ENCODE data around the gene RIN3. TPM values are rescaled to one million over a fixed set of nuclear protein-coding genes. Genes with fewer than 3 reads are reported as not detected.

The RIN3 gene
- total and polyA plus RNA-seq, 2 experiments from 2014 or later: 1.8 to 7.0 TPM

DNA sequence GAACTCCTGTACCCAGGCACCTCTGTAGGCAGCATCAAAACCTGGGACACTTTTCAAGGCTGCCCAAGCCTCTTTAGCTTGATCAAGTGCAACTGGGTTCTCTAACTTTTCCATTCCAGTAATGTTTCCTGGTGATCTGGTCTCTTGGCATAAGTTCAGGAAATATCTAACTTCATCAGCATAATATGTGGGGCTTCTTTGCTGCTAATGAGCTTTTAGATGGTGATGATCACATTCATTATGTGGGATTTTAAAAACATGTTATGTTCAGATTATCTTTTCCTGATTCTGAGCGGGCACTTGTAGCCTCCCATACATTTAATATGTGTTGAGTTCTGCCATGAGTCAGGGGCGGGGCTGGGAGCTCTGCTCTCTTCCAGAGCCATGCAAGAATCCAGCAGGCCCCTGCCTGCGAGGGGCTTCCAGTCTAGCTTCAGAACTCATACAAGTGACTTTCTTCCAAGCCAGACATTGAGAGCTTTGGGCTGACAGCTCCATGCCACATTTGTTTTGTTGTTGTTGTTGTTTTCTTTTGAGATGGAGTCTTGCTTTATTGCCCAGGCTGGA lies 39.5 kb upstream of the RIN3 start:
- no peaks in the 10 kb centered on the region for H3K27me3 ChIP-seq (replicated peaks; ENCODE audit: insufficient read depth)
- no peaks in the 10 kb centered on the region for H3K79me2 ChIP-seq (ENCODE audit: insufficient read depth)
- no peaks in the 10 kb centered on the region for H4K20me1 ChIP-seq (ENCODE audit: insufficient read depth)
- in situ Hi-C loops (cut with MboI): no loop called here
- H3F3A ChIP-seq (ENCODE audit: insufficient read depth): peaks cover 52% of the 10 kb centered on the region
- H3K36me3 ChIP-seq (ENCODE audit: low read depth): no peaks in the 10 kb centered on the region
- peak overlapping the region; percentile 46 for H3K4me3 ChIP-seq
- H2AFZ ChIP-seq: peak overlapping the region; percentile 65
- TF ChIP-seq EZH2phosphoT487 (IDR thresholded peaks at IDR 0.05; ENCODE audit: insufficient read depth, low read depth) (no peak), EZH2 (IDR thresholded peaks at IDR 0.05; ENCODE audit: insufficient read depth, poor library complexity, severe bottlenecking) (no peak)
- peak; percentile 71 for DNase-seq
- 49 to 64% methylated on average over 3 of the region's 3 CpGs for WGBS, 2 experiments (ENCODE audit: low coverage in 1 of 2, low lambda C conversion rate in 2 of 2, missing lambda C conversion rate in 2 of 2)
- peak overlapping the region; percentile 60 for H3K9ac ChIP-seq
- H3K27ac ChIP-seq: peak overlapping the region; percentile 77
- no peaks in the 10 kb centered on the region for H3K9me3 ChIP-seq (ENCODE audit: low read depth)
- H3K4me1 ChIP-seq (ENCODE audit: insufficient read depth): peaks cover 53% of the 10 kb centered on the region
- no peaks in the 10 kb centered on the region for H3K9me2 ChIP-seq (ENCODE audit: insufficient read depth)
- peak overlapping the region; percentile 63 for H3K4me2 ChIP-seq (ENCODE audit: unreplicated experiment)

DNA sequence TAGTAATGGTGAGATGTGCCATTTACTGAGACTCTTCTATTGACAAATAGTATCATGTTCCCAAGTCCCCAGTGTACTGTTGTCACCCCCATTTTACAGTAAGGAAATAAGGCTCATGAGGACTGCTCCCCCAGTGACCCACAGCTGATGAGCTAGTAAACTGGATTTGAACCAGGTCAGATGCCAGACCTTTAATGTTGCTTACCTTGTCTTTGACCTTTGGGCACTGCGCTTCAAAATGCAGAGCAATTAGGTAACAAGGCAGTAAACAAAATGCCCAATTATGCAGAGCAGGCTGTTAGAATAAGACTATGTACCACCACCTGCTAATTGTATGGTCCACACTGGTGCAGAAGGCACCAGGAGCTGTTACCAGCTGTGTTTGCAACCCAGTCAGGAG lies 38.5 kb upstream of the RIN3 start:
- in situ Hi-C loops (cut with MboI): no loop called here
- H3K27ac ChIP-seq: no peak overlapping the region
- peaks cover 45% of the 10 kb centered on the region for H3F3A ChIP-seq (ENCODE audit: insufficient read depth)
- WGBS, 2 experiments (ENCODE audit: low coverage in 1 of 2, low lambda C conversion rate in 2 of 2, missing lambda C conversion rate in 2 of 2): 100% methylated on average over 1 of the region's 1 CpG
- H3K4me1 ChIP-seq (ENCODE audit: insufficient read depth): peaks cover 47% of the 10 kb centered on the region
- H3K4me2 ChIP-seq (ENCODE audit: unreplicated experiment): no peak overlapping the region
- DNase-seq: no peak
- H2AFZ ChIP-seq: no peak overlapping the region
- H3K27me3 ChIP-seq (replicated peaks; ENCODE audit: insufficient read depth): no peaks in the 10 kb centered on the region
- TF ChIP-seq EZH2phosphoT487 (IDR thresholded peaks at IDR 0.05; ENCODE audit: insufficient read depth, low read depth) (no peak), EZH2 (IDR thresholded peaks at IDR 0.05; ENCODE audit: insufficient read depth, poor library complexity, severe bottlenecking) (no peak)
- no peak overlapping the region for H3K9ac ChIP-seq
- H3K4me3 ChIP-seq: no peak overlapping the region
- H4K20me1 ChIP-seq (ENCODE audit: insufficient read depth): no peaks in the 10 kb centered on the region
- H3K79me2 ChIP-seq (ENCODE audit: insufficient read depth): no peaks in the 10 kb centered on the region
- no peaks in the 10 kb centered on the region for H3K9me2 ChIP-seq (ENCODE audit: insufficient read depth)
- no peaks in the 10 kb centered on the region for H3K36me3 ChIP-seq (ENCODE audit: low read depth)
- no peaks in the 10 kb centered on the region for H3K9me3 ChIP-seq (ENCODE audit: low read depth)

DNA sequence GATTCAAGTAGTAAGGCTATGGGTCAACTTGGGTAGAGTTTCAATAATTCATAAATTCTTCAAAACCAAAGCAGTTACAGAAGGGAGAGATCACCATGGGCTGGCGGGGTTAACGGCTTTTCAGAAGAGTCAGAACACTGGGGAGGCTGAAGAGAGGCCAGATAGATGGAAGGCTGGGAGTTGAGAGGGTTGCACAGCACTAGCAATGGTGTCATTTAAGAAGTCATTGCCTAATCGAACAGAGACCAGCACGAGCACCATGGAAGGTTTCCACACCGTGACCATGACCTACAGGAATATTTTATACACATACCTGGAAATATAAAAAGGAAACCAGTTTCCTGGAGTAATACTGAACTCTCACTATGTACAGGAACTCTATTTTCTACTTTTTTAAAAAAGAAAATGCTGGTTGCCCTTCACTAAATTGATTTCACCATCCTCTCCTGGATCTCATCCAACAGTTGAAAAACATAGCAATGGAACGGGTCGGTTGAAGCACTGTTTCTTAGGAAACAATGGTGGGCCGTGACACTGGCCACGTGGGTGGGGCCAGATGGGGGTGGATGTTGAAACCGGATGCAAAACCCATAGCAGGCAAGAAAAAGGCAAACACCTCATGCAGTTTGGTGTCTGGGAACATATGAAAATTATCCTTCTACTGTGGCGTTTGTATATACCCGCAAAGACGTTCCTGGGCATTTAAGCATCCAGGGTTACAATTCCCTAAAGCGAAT lies 38.0 kb upstream of the RIN3 start:
- 64 to 70% methylated on average over 14 of the region's 14 CpGs for WGBS, 2 experiments (ENCODE audit: low coverage in 1 of 2, low lambda C conversion rate in 2 of 2, missing lambda C conversion rate in 2 of 2)
- H3K9me3 ChIP-seq (ENCODE audit: low read depth): no peaks in the 10 kb centered on the region
- DNase-seq: peak; percentile 43

DNA sequence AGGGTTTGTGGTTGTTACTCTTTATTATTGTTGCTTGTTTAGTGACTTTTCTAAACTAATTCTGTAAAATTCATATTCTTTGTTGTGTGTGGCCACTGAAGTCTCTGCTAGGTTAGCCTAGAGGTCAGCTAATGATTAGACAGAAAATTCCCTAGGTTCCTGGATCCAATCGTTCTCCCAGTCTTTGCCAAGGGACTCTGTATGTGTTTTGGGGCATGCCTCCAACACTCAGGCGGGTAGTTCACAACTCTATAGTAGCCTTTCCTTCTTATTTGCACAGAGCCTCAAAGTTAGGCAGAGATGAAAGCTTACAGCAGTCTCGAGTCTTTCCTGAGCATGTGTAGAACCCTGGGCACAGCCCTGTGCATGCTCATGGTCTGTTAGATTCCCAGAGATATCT lies 32.7 kb upstream of the RIN3 start:
- H3K4me2 ChIP-seq (ENCODE audit: unreplicated experiment): no peak overlapping the region
- no peaks in the 10 kb centered on the region for H3K36me3 ChIP-seq (ENCODE audit: low read depth)
- H3K9me3 ChIP-seq (ENCODE audit: low read depth): no peaks in the 10 kb centered on the region
- 0 out of 2 replicates have a peak, but pooled peaks cover 4% of the 10 kb centered on the region for H3K4me1 ChIP-seq (ENCODE audit: insufficient read depth)
- H3K4me3 ChIP-seq: no peak overlapping the region
- TF ChIP-seq EZH2 (IDR thresholded peaks at IDR 0.05; ENCODE audit: insufficient read depth, poor library complexity, severe bottlenecking) (no peak), EZH2phosphoT487 (IDR thresholded peaks at IDR 0.05; ENCODE audit: insufficient read depth, low read depth) (no peak)
- no peaks in the 10 kb centered on the region for H4K20me1 ChIP-seq (ENCODE audit: insufficient read depth)
- no peaks in the 10 kb centered on the region; the same call in 1 of the 2 replicates for H3F3A ChIP-seq (ENCODE audit: insufficient read depth)
- 77 to 79% methylated on average over 3 of the region's 3 CpGs for WGBS, 2 experiments (ENCODE audit: low coverage in 1 of 2, low lambda C conversion rate in 2 of 2, missing lambda C conversion rate in 2 of 2)
- in situ Hi-C loops (cut with MboI): no loop called here
- no peak for DNase-seq
- no peak overlapping the region for H2AFZ ChIP-seq
- H3K9me2 ChIP-seq (ENCODE audit: insufficient read depth): no peaks in the 10 kb centered on the region
- no peak overlapping the region for H3K27ac ChIP-seq
- H3K9ac ChIP-seq: no peak overlapping the region
- no peaks in the 10 kb centered on the region for H3K79me2 ChIP-seq (ENCODE audit: insufficient read depth)
- H3K27me3 ChIP-seq (replicated peaks; ENCODE audit: insufficient read depth): no peaks in the 10 kb centered on the region

More for the DNA sequence above, 38.0 kb upstream of the RIN3 start:
- Histone ChIP-seq H3K4me3 (no peak overlapping the region), H3K36me3 (ENCODE audit: low read depth) (no peaks in the 10 kb centered on the region), H3K27me3 (replicated peaks; ENCODE audit: insufficient read depth) (no peaks in the 10 kb centered on the region), H2AFZ (peak overlapping the region; percentile 23; the same call in 1 of the 2 replicates), H3K79me2 (ENCODE audit: insufficient read depth) (no peaks in the 10 kb centered on the region), H3F3A (ENCODE audit: insufficient read depth) (peaks cover 42% of the 10 kb centered on the region), H3K9me2 (ENCODE audit: insufficient read depth) (no peaks in the 10 kb centered on the region), H3K4me2 (ENCODE audit: unreplicated experiment) (no peak overlapping the region), H4K20me1 (ENCODE audit: insufficient read depth) (no peaks in the 10 kb centered on the region), H3K4me1 (ENCODE audit: insufficient read depth) (peaks cover 43% of the 10 kb centered on the region), H3K9ac (no peak overlapping the region), H3K27ac (no peak overlapping the region)
- no peak for TF ChIP-seq EZH2 (IDR thresholded peaks at IDR 0.05; ENCODE audit: insufficient read depth, poor library complexity, severe bottlenecking)
- in situ Hi-C loops (cut with MboI): no loop called here
